HUES48 (cell line): ENCODE data around the gene SERPINH1.

Experiments used
- H3K27ac ChIP-seq: one replicate; pipeline ENCODE4 v1.7.0; 2013; ENCODE audit warnings: low read depth, low read length, inconsistent platforms
- H3K27me3 ChIP-seq: 2 replicates; pipeline ENCODE4 v1.6.1; 2013; ENCODE audit warnings: mild to moderate bottlenecking, low read length; ENCODE audit not compliant: control insufficient read depth, insufficient read depth
- H3K36me3 ChIP-seq: 2 replicates; pipeline ENCODE4 v1.6.1; 2013; ENCODE audit warnings: low read length; ENCODE audit not compliant: control insufficient read depth, insufficient read depth
- H3K4me1 ChIP-seq: 2 replicates; pipeline ENCODE4 v1.6.1; 2013; ENCODE audit warnings: mild to moderate bottlenecking, low read length; ENCODE audit not compliant: control insufficient read depth, insufficient read depth
- H3K4me3 ChIP-seq: 2 replicates; pipeline ENCODE4 v1.5.1; 2013; ENCODE audit warnings: mild to moderate bottlenecking, low read depth, low read length
- H3K9ac ChIP-seq: 2 replicates; pipeline ENCODE4 v1.6.1; 2013; ENCODE audit warnings: mild to moderate bottlenecking, low read depth, low read length, moderate library complexity
- H3K9me3 ChIP-seq: 2 replicates; pipeline ENCODE4 v1.6.1; 2013; ENCODE audit warnings: low read length; ENCODE audit not compliant: control insufficient read depth, insufficient read depth

The SERPINH1 gene

DNA sequence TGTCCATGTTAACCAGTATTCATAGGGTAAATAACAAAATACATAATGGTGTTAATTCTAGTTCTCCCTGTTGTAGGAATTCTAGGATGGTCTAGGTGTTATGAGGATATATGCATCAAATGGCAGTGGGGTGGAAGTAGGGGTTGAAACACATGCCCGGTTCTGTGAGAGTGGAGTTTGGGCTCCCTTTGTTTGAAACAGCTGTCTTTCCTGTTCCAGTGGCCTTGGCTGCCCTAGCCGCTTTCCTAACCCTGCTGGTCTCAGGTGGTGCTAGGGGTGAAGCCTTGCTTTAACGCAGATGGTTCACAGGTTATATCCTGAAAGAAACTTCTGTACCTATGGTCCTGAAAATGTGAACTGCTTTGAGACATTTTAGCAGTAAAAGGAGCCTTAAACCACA lies 38.3 kb downstream of the SERPINH1 start:
- no peak overlapping the region for H3K4me3 ChIP-seq
- no peak overlapping the region for H3K9ac ChIP-seq
- H3K9me3 ChIP-seq, result no peaks in the 10 kb centered on the region
- H3K4me1 ChIP-seq, result 0 out of 2 replicates have a peak, but pooled peaks cover 4% of the 10 kb centered on the region
- no peaks in the 10 kb centered on the region for H3K27me3 ChIP-seq
- H3K27ac ChIP-seq, result no peak overlapping the region
- no peaks in the 10 kb centered on the region for H3K36me3 ChIP-seq

DNA sequence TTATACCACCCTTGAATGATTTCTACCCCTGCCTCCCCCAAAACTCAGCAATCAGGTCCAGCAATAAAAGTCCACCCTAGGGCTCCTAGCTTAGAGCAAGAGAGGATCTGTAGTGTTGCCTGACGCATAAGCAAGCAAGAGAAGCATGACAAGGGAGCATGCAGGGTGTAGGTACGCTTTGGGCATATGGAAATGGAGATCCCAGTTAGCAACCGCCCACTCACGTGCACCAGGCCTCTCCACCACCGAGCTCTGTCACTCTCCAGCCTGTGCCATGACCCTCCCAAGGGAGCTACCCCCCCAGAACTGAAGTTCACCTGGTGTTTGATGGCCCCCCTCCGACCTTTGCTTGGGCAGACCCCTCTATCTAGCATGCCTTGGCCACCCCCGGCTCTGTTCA lies 39.4 kb downstream of the SERPINH1 start:
- Histone ChIP-seq H3K36me3 (no peaks in the 10 kb centered on the region), H3K4me1 (0 out of 2 replicates have a peak, but pooled peaks cover 4% of the 10 kb centered on the region), H3K4me3 (no peak overlapping the region), H3K27me3 (no peaks in the 10 kb centered on the region), H3K9ac (no peak overlapping the region), H3K9me3 (no peaks in the 10 kb centered on the region), H3K27ac (no peak overlapping the region)

DNA sequence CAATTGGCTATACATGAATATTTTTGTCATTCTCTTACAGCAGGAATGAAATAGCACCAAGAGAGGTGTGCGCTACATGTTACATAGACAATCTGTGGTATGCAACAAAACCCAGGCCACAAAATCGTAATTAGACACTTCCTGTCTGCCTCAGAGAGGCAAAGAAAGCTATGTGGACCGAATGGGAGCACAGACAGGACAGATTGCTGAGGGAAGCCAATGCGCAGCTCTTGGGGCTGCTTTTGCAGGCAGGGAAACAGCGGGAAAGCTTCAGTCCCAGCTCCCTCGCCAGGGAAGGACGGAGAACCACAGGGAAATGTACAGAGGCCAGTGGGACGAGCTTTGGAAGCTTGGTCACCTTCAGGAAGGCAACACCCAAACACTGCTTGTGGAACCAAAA lies 40.9 kb downstream of the SERPINH1 start:
- Histone ChIP-seq H3K9ac (no peak overlapping the region), H3K27ac (no peak overlapping the region), H3K9me3 (no peaks in the 10 kb centered on the region), H3K4me3 (no peak overlapping the region), H3K4me1 (0 out of 2 replicates have a peak, but pooled peaks cover 4% of the 10 kb centered on the region), H3K36me3 (no peaks in the 10 kb centered on the region), H3K27me3 (no peaks in the 10 kb centered on the region)

GRCh38 chr11:75603791-75604736 lies 42.0 kb downstream of the SERPINH1 start:
- H3K9me3 ChIP-seq, result no peaks in the 10 kb centered on the region
- H3K27me3 ChIP-seq, result no peaks in the 10 kb centered on the region
- 0 out of 2 replicates have a peak, but pooled peaks cover 4% of the 10 kb centered on the region for H3K4me1 ChIP-seq
- H3K36me3 ChIP-seq, result no peaks in the 10 kb centered on the region
- H3K9ac ChIP-seq, result no peak overlapping the region
- no peak overlapping the region for H3K27ac ChIP-seq
- no peak overlapping the region for H3K4me3 ChIP-seq

DNA sequence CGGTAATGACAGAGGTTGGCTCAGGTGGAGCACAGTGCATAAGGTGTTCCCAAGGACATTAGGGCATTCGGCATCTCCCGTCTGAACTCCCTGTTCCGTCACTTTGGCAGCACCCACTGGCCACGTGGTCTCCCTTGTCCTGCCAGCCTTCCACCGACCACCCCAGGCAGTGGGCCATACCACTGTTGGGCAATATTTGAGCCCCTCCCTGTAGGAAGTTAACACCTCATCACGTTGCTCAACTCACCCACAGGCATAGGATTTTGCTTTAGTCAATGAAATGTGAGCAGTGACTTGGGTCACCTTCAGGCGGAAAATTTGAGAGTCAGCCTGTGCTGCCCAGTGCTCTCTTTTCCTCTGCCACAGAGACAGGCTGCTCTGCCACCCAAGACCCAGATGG lies 44.0 kb downstream of the SERPINH1 start:
- Histone ChIP-seq H3K27me3 (no peaks in the 10 kb centered on the region), H3K4me3 (no peak overlapping the region), H3K9ac (no peak overlapping the region), H3K4me1 (0 out of 2 replicates have a peak, but pooled peaks cover 4% of the 10 kb centered on the region), H3K27ac (no peak overlapping the region), H3K36me3 (no peaks in the 10 kb centered on the region), H3K9me3 (no peaks in the 10 kb centered on the region)

DNA sequence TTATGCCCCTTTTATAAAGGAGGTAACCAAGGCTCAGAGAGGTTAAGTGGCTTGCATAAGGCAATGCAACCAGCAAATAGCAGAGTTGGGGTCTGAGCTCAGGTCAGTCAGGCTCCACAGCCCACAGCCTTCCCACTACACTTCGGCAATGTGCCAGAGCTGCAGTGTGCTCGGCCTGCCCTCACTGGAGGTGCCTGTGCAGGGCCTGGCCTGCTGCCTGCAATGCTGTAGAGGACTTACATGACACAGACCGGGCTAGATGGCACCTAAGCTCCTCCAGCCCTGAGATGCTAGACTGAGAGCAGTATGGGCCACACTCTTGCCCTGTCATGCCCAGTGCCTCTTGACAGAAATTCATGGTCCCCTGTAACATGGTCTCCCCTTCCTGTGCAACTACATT lies 49.8 kb downstream of the SERPINH1 start:
- Histone ChIP-seq H3K9me3 (no peaks in the 10 kb centered on the region), H3K4me1 (0 out of 2 replicates have a peak, but pooled peaks cover 4% of the 10 kb centered on the region), H3K27ac (no peak overlapping the region), H3K36me3 (no peaks in the 10 kb centered on the region), H3K4me3 (no peak overlapping the region), H3K9ac (no peak overlapping the region), H3K27me3 (no peaks in the 10 kb centered on the region)

DNA sequence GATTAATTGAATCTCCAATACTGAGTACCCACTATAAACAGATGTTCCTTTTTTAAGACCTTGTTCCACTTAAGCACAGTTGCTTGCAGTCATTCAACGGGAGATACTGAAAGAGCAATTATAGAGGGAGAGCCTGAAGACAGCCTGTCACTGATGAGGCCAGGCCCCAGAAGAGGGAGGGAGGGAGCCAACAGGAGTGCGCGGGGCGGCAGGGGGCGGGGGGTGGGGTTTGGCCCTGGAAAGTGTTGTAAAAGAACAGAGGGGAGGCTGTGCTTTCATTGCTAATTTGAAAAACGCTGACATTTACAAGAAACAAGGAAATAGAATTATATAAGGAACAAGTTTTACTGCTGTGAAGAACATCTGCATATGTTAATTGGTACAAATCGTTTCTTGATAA lies 53.7 kb downstream of the SERPINH1 start:
- no peak overlapping the region for H3K27ac ChIP-seq
- 0 out of 2 replicates have a peak, but pooled peaks cover 4% of the 10 kb centered on the region for H3K4me1 ChIP-seq
- no peaks in the 10 kb centered on the region for H3K36me3 ChIP-seq
- no peak overlapping the region for H3K9ac ChIP-seq
- H3K27me3 ChIP-seq, result no peaks in the 10 kb centered on the region
- H3K4me3 ChIP-seq, result no peak overlapping the region
- no peaks in the 10 kb centered on the region for H3K9me3 ChIP-seq

GRCh38 chr11:75616281-75616680 lies 54.2 kb downstream of the SERPINH1 start:
- H3K4me1 ChIP-seq, result 0 out of 2 replicates have a peak, but pooled peaks cover 4% of the 10 kb centered on the region
- H3K36me3 ChIP-seq, result no peaks in the 10 kb centered on the region
- no peaks in the 10 kb centered on the region for H3K27me3 ChIP-seq
- H3K9me3 ChIP-seq, result no peaks in the 10 kb centered on the region
- H3K27ac ChIP-seq, result no peak overlapping the region
- H3K9ac ChIP-seq, result no peak overlapping the region
- no peak overlapping the region for H3K4me3 ChIP-seq
